Liver (tissue), 3 donors: ENCODE measurements around the gene TSPAN5.

ENCODE experiments used
- ATF3 ChIP-seq: IDR thresholded peaks from 2 replicates; pipeline ENCODE4 v1.6.1; 2016; ENCODE audit warnings: antibody characterized with exemption
- GABPA ChIP-seq, 2 donors: IDR thresholded peaks in 1 of 2; conservative IDR thresholded peaks in 1 of 2; 2 replicates each; pipeline ENCODE4 v1.6.1; 2016; ENCODE audit warnings: antibody characterized with exemption in 2 of 2, mild to moderate bottlenecking in 1 of 2, moderate library complexity in 1 of 2
- SP1 ChIP-seq: IDR thresholded peaks from 2 replicates; pipeline ENCODE4 v1.6.1; 2018; ENCODE audit warnings: antibody characterized with exemption, mild to moderate bottlenecking
- TF ChIP-seq, protein P1 (sequence below): fragments of 150-350 bp; IDR thresholded peaks from 2 replicates; pipeline ENCODE4 v1.5.1; 2017; ENCODE audit warnings: improper control_type of control experiment, low read depth, low read length; ENCODE audit not compliant: missing input control
- donor health status: healthy.
- donor health status: healthy.

DNA sequence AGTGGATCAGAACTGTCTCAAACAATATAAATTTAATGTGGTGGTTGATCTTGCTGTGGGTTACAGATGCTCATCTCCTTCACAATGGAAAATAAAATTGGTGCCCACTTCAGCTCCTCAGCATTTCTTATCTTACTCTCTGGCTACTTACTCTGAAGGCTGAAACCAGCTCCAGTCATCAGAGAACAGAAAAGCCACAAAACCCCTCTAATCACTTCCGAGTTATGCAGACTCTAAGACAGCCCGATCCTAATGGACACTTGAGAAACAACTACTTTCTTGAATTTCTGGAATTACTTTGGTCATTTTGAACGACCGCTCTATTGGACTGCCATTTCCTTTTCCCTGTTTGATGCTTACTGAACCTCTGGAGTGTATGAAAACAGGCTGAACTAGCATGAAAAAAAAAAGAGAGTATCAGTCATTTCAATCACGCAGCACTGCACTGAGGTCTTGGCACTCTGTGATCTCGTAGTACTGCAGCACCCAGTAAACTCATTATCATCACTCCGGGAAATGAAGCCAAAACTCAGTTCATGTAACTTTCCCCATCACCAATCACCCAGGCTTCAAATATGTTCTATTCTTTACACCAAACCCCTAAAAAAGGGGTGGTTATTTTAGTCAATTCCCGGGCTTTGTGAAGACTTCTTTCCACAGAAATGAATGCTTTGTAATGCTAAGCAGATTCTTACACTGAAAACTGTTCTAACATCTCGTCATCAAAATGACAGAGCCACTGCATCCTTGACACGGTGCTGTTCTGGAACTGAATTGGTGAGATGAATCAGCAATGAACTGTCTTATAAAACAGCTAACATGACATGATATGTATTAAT, 54.5 kb downstream of the TSPAN5 start:
- TF ChIP-seq GABPA (IDR thresholded peaks at IDR 0.05 in 1 of 2, conservative IDR thresholded peaks at IDR 0.05 in 1 of 2) = no peak
- no peak for TF ChIP-seq ATF3
- TF ChIP-seq, protein P1, sequence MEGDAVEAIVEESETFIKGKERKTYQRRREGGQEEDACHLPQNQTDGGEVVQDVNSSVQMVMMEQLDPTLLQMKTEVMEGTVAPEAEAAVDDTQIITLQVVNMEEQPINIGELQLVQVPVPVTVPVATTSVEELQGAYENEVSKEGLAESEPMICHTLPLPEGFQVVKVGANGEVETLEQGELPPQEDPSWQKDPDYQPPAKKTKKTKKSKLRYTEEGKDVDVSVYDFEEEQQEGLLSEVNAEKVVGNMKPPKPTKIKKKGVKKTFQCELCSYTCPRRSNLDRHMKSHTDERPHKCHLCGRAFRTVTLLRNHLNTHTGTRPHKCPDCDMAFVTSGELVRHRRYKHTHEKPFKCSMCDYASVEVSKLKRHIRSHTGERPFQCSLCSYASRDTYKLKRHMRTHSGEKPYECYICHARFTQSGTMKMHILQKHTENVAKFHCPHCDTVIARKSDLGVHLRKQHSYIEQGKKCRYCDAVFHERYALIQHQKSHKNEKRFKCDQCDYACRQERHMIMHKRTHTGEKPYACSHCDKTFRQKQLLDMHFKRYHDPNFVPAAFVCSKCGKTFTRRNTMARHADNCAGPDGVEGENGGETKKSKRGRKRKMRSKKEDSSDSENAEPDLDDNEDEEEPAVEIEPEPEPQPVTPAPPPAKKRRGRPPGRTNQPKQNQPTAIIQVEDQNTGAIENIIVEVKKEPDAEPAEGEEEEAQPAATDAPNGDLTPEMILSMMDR = no peak
- TF ChIP-seq SP1 = no peak
